ENCODE measurements around the gene RIMKLB.
"Not testable (repeated sequence)": the region's sequence is repeated elsewhere in the genome, so short reads cannot be mapped to it uniquely, and the experiment has no call there.

The RIMKLB gene

DNA sequence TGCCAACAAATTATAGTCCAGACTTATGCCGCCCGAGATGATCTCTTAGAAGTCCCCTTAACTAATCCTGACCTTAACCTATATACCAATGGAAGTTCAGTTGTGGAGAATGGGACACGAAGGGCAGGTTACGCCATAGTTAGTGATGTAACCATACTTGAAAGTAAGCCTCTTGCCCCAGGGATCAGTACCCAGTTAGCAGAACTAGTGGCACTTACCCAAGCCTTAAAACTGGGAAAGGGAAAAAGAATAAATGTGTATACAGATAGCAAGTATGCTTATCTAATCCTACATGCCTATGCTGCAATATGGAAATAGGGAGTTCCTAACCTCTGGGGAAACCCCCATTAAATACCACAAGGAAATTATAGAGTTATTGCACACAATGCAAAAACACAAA, 95.4 kb downstream of the RIMKLB start:
- not testable (repeated sequence) for H3K9ac ChIP-seq (ENCODE audit: low read length in 2 of 2); H3K27me3 ChIP-seq (ENCODE audit: control insufficient read depth in 1 of 2, insufficient read depth in 2 of 2, low read length in 2 of 2); H3K27ac ChIP-seq (ENCODE audit: low read length); H3K36me3 ChIP-seq (ENCODE audit: control insufficient read depth in 2 of 2, insufficient read depth in 2 of 2, low read length in 2 of 2); H3K9me3 ChIP-seq (ENCODE audit: control insufficient read depth in 2 of 2, low read length in 2 of 2); H3K4me1 ChIP-seq (ENCODE audit: control insufficient read depth, insufficient read depth, low read length); H3K4me3 ChIP-seq (ENCODE audit: low read length in 2 of 2)

DNA sequence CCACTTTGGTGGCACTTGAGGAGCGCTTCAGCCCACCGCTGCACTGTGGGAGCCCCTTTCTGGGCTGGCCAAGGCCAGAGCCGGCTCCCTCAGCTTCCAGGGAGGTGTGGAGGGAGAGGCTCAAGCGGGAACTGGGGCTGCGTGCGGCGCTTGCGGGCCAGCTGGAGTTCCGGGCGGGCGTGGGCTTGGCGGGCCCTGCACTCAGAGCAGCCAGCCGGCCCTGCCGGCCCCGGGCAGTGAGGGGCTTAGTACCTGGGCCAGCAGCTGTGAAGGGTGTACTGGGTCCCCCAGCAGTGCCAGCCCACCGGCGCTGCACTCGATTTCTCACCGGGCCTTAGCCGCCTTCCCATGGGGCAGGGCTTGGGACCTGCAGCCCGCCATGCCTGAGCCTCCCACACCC, 96.8 kb downstream of the RIMKLB start:
- H3K4me3 ChIP-seq (ENCODE audit: low read length in 2 of 2); H3K27ac ChIP-seq (ENCODE audit: low read length); H3K9ac ChIP-seq (ENCODE audit: low read length in 2 of 2); H3K4me1 ChIP-seq (ENCODE audit: control insufficient read depth, insufficient read depth, low read length); H3K36me3 ChIP-seq (ENCODE audit: control insufficient read depth in 2 of 2, insufficient read depth in 2 of 2, low read length in 2 of 2); H3K27me3 ChIP-seq (ENCODE audit: control insufficient read depth in 1 of 2, insufficient read depth in 2 of 2, low read length in 2 of 2); H3K9me3 ChIP-seq (ENCODE audit: control insufficient read depth in 2 of 2, low read length in 2 of 2): not testable (repeated sequence)

DNA sequence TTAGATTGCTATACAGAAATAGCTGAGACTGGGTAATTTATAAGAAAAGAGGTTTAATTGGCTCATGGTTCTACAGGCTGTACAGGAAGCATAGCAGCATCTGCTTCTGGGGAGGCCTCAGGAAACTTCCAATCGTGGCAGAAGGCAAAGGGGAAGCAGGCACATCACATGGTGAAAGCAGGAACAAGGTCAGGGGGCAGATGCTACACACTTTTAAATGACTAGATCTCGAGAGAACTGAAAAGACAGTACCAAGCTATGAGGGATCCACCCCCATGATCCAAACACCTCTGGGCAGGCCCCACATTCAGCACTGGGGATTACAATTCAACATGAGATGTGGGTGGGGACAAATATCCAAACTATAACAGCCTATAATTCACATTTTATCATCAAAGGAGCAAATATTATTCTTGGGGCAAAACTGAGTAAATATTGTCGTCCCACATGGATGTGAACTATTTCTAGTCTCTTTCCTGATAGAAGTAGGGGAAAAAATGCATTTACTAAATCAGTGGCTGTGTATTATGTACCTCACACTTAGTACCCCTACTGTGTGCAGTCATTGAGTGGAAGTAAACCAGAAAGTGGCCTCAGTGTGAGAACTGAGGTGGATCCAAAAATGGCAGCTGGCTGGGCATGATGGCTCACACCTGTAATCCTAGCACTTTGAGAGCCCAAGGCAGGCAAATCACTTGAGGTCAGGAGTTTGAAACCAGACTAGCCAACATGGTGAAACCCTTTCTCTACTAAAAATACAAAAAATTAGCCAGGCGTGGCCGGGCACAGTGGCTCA, 99.2 kb downstream of the RIMKLB start:
- Histone ChIP-seq H3K27me3 (ENCODE audit: control insufficient read depth in 1 of 2, insufficient read depth in 2 of 2, low read length in 2 of 2) (no peaks in the 10 kb centered on the region), H3K4me3 (ENCODE audit: low read length in 2 of 2) (no peak overlapping the region), H3K9me3 (ENCODE audit: control insufficient read depth in 2 of 2, low read length in 2 of 2) (no peaks in the 10 kb centered on the region), H3K9ac (ENCODE audit: low read length in 2 of 2) (no peak overlapping the region), H3K36me3 (ENCODE audit: control insufficient read depth in 2 of 2, insufficient read depth in 2 of 2, low read length in 2 of 2) (no peaks in the 10 kb centered on the region), H3K27ac (ENCODE audit: low read length) (no peak overlapping the region), H3K4me1 (ENCODE audit: control insufficient read depth, insufficient read depth, low read length) (no peaks in the 10 kb centered on the region)

DNA sequence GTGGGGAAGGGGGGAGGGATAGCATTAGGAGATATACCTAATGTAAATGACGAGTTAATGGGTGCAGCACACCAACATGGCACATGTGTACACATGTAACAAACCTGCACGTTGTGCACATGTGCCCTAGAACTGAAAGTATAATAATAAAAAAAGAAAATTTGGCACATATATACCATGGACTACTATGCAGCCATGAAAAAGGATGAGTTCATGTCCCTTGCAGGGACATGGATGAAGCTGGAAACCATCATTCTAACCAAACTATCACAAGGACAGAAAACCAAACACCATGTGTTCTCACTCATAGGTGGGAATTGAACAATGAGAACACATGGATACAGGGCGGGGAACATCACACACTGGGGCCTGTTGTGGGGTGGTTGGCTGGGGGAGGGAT, 103.4 kb downstream of the RIMKLB start:
- H3K9ac ChIP-seq (ENCODE audit: low read length in 2 of 2); H3K27me3 ChIP-seq (ENCODE audit: control insufficient read depth in 1 of 2, insufficient read depth in 2 of 2, low read length in 2 of 2); H3K4me1 ChIP-seq (ENCODE audit: control insufficient read depth, insufficient read depth, low read length); H3K36me3 ChIP-seq (ENCODE audit: control insufficient read depth in 2 of 2, insufficient read depth in 2 of 2, low read length in 2 of 2); H3K9me3 ChIP-seq (ENCODE audit: control insufficient read depth in 2 of 2, low read length in 2 of 2); H3K27ac ChIP-seq (ENCODE audit: low read length); H3K4me3 ChIP-seq (ENCODE audit: low read length in 2 of 2): not testable (repeated sequence)

DNA sequence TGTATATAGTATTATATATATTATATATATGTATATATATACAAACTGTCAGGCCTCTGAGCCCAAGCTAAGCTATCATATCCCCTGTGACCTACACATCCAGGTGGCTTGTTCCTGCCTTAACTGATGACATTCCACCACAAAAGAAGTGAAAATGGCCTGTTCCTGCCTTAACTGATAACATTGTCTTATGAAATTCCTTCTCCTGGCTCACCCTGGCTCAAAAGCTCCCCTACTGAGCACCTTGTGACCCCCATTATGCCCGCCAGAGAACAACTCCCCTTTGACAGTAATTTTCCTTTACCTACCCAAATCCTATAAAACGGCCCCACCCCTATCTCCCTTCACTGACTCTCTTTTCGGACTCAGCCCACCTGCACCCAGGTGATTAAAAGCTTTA, 107.0 kb downstream of the RIMKLB start:
- not testable (repeated sequence) for H3K4me1 ChIP-seq (ENCODE audit: control insufficient read depth, insufficient read depth, low read length); H3K9me3 ChIP-seq (ENCODE audit: control insufficient read depth in 2 of 2, low read length in 2 of 2); H3K9ac ChIP-seq (ENCODE audit: low read length in 2 of 2); H3K4me3 ChIP-seq (ENCODE audit: low read length in 2 of 2); H3K27ac ChIP-seq (ENCODE audit: low read length); H3K36me3 ChIP-seq (ENCODE audit: control insufficient read depth in 2 of 2, insufficient read depth in 2 of 2, low read length in 2 of 2); H3K27me3 ChIP-seq (ENCODE audit: control insufficient read depth in 1 of 2, insufficient read depth in 2 of 2, low read length in 2 of 2)

DNA sequence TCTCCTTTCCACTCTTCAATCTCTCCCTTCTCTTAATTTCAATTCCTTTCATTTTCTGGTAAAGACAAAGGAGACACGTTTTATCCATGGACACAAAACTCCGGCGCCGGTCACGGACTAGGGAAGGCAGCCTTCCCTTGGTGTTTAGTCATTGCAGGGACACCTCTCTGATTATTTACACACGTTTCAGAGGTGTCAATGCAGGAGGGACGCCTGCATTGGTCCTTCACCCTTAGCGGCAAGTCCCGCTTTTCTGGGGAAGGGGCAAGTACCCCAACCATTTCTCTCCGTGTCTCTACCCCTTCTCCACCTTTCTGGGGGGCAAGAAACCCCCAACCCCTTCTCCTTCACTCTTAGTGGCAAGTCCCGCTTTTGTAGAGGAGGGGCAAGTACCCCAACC, 107.7 kb downstream of the RIMKLB start:
- H3K4me1 ChIP-seq (ENCODE audit: control insufficient read depth, insufficient read depth, low read length); H3K4me3 ChIP-seq (ENCODE audit: low read length in 2 of 2); H3K27me3 ChIP-seq (ENCODE audit: control insufficient read depth in 1 of 2, insufficient read depth in 2 of 2, low read length in 2 of 2); H3K9ac ChIP-seq (ENCODE audit: low read length in 2 of 2); H3K9me3 ChIP-seq (ENCODE audit: control insufficient read depth in 2 of 2, low read length in 2 of 2); H3K36me3 ChIP-seq (ENCODE audit: control insufficient read depth in 2 of 2, insufficient read depth in 2 of 2, low read length in 2 of 2); H3K27ac ChIP-seq (ENCODE audit: low read length): not testable (repeated sequence)

DNA sequence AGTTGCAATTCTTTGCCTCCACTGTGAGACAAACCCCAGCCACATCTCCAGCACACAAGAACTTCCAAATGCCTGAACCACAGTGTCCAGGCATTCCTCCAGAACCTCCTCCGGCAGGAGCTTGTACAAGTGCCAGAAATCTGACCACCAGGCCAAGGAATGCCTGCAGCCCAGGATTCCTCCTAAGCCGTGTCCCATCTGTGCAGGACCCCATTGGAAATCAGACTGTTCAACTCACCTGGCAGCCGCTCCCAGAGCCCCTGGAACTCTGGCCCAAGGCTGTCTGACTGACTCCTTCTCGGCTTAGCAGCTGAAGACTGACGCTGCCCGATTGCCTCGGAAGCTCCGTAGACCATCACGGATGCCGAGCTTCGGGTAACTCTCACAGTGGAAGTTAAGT, 109.3 kb downstream of the RIMKLB start:
- not testable (repeated sequence) for H3K27me3 ChIP-seq (ENCODE audit: control insufficient read depth in 1 of 2, insufficient read depth in 2 of 2, low read length in 2 of 2); H3K9me3 ChIP-seq (ENCODE audit: control insufficient read depth in 2 of 2, low read length in 2 of 2); H3K27ac ChIP-seq (ENCODE audit: low read length); H3K4me1 ChIP-seq (ENCODE audit: control insufficient read depth, insufficient read depth, low read length); H3K4me3 ChIP-seq (ENCODE audit: low read length in 2 of 2); H3K36me3 ChIP-seq (ENCODE audit: control insufficient read depth in 2 of 2, insufficient read depth in 2 of 2, low read length in 2 of 2); H3K9ac ChIP-seq (ENCODE audit: low read length in 2 of 2)

DNA sequence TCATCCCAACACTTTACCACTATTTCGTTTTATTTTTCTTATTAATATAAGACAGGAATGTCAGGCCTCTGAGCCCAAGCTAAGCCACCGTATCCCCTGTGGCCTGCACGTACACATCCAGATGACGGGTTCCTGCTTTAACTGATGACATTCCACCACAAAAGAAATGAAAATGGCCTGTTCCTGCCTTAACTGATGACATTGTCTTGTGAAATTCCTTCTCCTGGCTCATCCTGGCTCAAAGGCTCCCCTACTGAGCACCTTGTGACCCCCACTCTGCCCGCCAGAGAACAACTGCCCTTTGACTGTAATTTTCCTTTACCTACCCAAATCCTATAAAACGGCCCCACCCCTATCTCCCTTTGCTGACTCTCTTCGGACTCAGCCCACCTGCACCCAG, 112.3 kb downstream of the RIMKLB start:
- not testable (repeated sequence) for H3K36me3 ChIP-seq (ENCODE audit: control insufficient read depth in 2 of 2, insufficient read depth in 2 of 2, low read length in 2 of 2); H3K9ac ChIP-seq (ENCODE audit: low read length in 2 of 2); H3K4me1 ChIP-seq (ENCODE audit: control insufficient read depth, insufficient read depth, low read length); H3K27me3 ChIP-seq (ENCODE audit: control insufficient read depth in 1 of 2, insufficient read depth in 2 of 2, low read length in 2 of 2); H3K27ac ChIP-seq (ENCODE audit: low read length); H3K9me3 ChIP-seq (ENCODE audit: control insufficient read depth in 2 of 2, low read length in 2 of 2); H3K4me3 ChIP-seq (ENCODE audit: low read length in 2 of 2)

DNA sequence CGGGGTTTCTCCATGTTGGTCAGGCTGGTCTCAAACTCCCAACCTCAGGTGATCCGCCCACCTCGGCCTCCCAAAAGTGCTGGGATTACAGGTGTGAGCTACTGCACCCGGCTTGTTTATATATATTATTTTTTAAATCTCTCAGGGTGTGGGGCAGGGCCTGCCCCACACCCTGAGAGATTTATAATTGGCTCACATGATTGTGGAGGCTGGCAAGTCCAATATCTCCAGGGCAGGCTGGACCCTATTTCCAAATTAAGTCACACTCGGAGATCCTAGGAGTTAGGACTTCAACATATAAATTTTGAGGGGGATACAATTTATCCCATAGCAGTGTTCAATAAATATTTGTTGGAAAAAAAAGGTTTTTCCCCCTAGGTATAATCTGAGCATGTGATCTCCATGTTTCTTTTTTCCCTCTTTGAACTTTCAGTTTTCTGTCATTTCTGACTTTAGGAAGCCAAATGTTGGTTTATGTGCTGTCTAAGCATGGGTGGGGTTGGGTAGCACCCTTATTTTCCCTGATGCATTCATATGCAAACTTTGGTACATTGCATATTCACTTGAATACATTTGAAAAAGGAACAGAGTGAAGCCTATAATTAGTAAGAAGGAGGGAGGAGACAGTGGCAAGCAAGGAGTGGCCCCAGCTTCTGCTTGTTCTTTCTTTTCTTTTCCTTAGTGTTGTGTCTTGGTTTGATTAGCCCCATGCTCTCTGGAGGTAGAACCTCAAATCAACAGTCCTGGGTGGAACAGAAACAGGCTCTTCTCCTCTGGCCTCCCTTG, 116.0 kb downstream of the RIMKLB start:
- Histone ChIP-seq H3K36me3 (ENCODE audit: control insufficient read depth in 2 of 2, insufficient read depth in 2 of 2, low read length in 2 of 2) (no peaks in the 10 kb centered on the region), H3K9me3 (ENCODE audit: control insufficient read depth in 2 of 2, low read length in 2 of 2) (no peaks in the 10 kb centered on the region), H3K27me3 (ENCODE audit: control insufficient read depth in 1 of 2, insufficient read depth in 2 of 2, low read length in 2 of 2) (no peaks in the 10 kb centered on the region), H3K9ac (ENCODE audit: low read length in 2 of 2) (no peak overlapping the region), H3K4me1 (ENCODE audit: control insufficient read depth, insufficient read depth, low read length) (no peaks in the 10 kb centered on the region), H3K4me3 (ENCODE audit: low read length in 2 of 2) (no peak overlapping the region), H3K27ac (ENCODE audit: low read length) (no peak overlapping the region)

DNA sequence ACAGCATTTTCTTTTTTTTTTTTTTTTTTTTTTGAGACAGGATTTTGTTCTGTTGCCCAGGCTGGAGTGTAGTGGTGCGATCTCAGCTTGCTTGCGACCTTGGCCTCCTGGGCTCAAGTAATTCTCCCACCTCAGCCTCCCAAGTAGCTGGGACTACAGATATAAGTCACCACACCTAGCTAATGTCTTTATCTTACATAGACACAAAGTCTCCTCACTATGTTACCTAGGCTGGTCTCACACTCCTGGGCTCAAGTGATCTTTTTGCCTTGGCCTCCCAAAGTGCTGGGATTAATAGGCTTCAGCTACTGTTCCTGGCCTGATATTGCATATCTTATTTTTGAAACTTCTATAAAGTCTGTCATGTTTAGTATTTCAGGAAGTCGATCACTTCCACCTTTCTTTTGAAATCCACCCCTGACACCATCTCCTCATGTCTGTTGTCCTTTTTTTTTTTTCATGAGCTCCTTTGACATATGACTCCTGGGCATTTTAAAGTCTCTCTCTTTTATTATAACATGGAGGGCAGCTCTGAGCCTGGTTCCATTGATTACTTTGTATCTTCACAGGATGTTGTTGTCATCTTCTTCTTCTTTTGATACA, 118.8 kb downstream of the RIMKLB start:
- H3K9me3 ChIP-seq (ENCODE audit: control insufficient read depth in 2 of 2, low read length in 2 of 2) = no peaks in the 10 kb centered on the region

DNA sequence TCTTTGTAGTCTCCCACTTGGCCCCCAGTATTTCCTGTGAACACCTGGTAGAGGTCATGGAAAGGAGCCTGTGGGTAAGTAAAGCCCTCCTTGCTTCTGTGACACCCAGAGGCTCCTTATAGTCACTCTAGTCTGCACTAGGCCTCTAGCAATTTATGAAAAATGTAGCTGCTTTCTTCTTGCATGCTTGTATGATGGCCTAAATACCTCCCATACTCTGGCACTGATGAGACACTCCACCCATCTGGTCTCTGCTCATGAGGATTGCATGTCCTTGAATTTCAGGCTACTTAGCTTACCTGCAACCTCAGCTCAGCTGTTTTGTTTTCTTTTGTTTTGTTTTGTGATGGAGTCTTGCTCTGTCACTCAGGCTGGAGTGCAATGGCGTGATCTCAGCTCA, 120.1 kb downstream of the RIMKLB start:
- H3K27me3 ChIP-seq (ENCODE audit: control insufficient read depth in 1 of 2, insufficient read depth in 2 of 2, low read length in 2 of 2) = no peaks in the 10 kb centered on the region
- no peak overlapping the region for H3K4me3 ChIP-seq (ENCODE audit: low read length in 2 of 2)
- no peak overlapping the region for H3K9ac ChIP-seq (ENCODE audit: low read length in 2 of 2)
- H3K4me1 ChIP-seq (ENCODE audit: control insufficient read depth, insufficient read depth, low read length) = no peaks in the 10 kb centered on the region
- H3K36me3 ChIP-seq (ENCODE audit: control insufficient read depth in 2 of 2, insufficient read depth in 2 of 2, low read length in 2 of 2) = no peaks in the 10 kb centered on the region
- H3K9me3 ChIP-seq (ENCODE audit: control insufficient read depth in 2 of 2, low read length in 2 of 2) = no peaks in the 10 kb centered on the region
- H3K27ac ChIP-seq (ENCODE audit: low read length) = no peak overlapping the region

More for the DNA sequence above, 118.8 kb downstream of the RIMKLB start:
- no peaks in the 10 kb centered on the region for H3K4me1 ChIP-seq (ENCODE audit: control insufficient read depth, insufficient read depth, low read length)
- H3K9ac ChIP-seq (ENCODE audit: low read length in 2 of 2) = no peak overlapping the region
- H3K4me3 ChIP-seq (ENCODE audit: low read length in 2 of 2) = no peak overlapping the region
- no peak overlapping the region for H3K27ac ChIP-seq (ENCODE audit: low read length)
- no peaks in the 10 kb centered on the region for H3K27me3 ChIP-seq (ENCODE audit: control insufficient read depth in 1 of 2, insufficient read depth in 2 of 2, low read length in 2 of 2)
- H3K36me3 ChIP-seq (ENCODE audit: control insufficient read depth in 2 of 2, insufficient read depth in 2 of 2, low read length in 2 of 2) = no peaks in the 10 kb centered on the region

All from stomach smooth muscle (tissue), 2 donors.